H9 (cell line): ENCODE results near the gene RABGAP1L. TPM values are rescaled to one million over a fixed set of nuclear protein-coding genes. Genes with fewer than 3 reads are reported as not detected.

Experiments
- DNase-seq: peaks from one replicate; pipeline ENCODE4 v3.0.0-alpha.2; 2017
- H2AFZ ChIP-seq: one replicate; pipeline ENCODE4 v1.6.1; 2013; ENCODE audit warnings: mild to moderate bottlenecking, low read length, control low read depth, moderate library complexity
- H2AK5ac ChIP-seq: 2 replicates; pipeline ENCODE4 v1.6.1; 2013; ENCODE audit warnings: low read length, control low read depth, mixed read lengths; ENCODE audit not compliant: insufficient read length
- H2BK120ac ChIP-seq: one replicate; pipeline ENCODE4 v1.6.1; 2013; ENCODE audit warnings: low read depth, mild to moderate bottlenecking, low read length, control low read depth, inconsistent platforms; ENCODE audit not compliant: poor library complexity, severe bottlenecking
- H2BK12ac ChIP-seq: 2 replicates; pipeline ENCODE4 v1.6.1; 2013; ENCODE audit warnings: low read length, control low read depth, mixed read lengths, low read depth; ENCODE audit not compliant: insufficient read length
- H2BK15ac ChIP-seq: 2 replicates; pipeline ENCODE4 v1.6.1; 2013; ENCODE audit warnings: low read depth, low read length, control low read depth
- H2BK20ac ChIP-seq: one replicate; pipeline ENCODE4 v1.6.1; 2013; ENCODE audit warnings: low read depth, mild to moderate bottlenecking, low read length, control low read depth, inconsistent platforms; ENCODE audit not compliant: poor library complexity, severe bottlenecking
- H2BK5ac ChIP-seq: 2 replicates; pipeline ENCODE4 v1.6.1; 2013; ENCODE audit warnings: low read length, control low read depth, mixed read lengths; ENCODE audit not compliant: insufficient read length
- H3K14ac ChIP-seq: 2 replicates; pipeline ENCODE4 v1.6.1; 2013; ENCODE audit warnings: low read length, control low read depth; ENCODE audit not compliant: insufficient read depth
- H3K18ac ChIP-seq: 2 replicates; pipeline ENCODE4 v1.6.1; 2013; ENCODE audit warnings: low read depth, mild to moderate bottlenecking, mixed read lengths, low read length, control low read depth; ENCODE audit not compliant: insufficient read length
- H3K23ac ChIP-seq: 2 replicates; pipeline ENCODE4 v1.6.1; 2013; ENCODE audit warnings: low read length, control low read depth, mixed read lengths, low read depth; ENCODE audit not compliant: insufficient read length
- H3K23me2 ChIP-seq: 2 replicates; pipeline ENCODE4 v1.6.1; 2013; ENCODE audit warnings: low read depth, mild to moderate bottlenecking, mixed read lengths, low read length, control low read depth; ENCODE audit not compliant: insufficient read length, poor library complexity, severe bottlenecking
- H3K27ac ChIP-seq: 2 replicates; pipeline ENCODE4 v1.5.1; 2013; ENCODE audit warnings: low read length, control low read depth, mixed read lengths, low read depth; ENCODE audit not compliant: insufficient read length
- H3K27me3 ChIP-seq: 2 replicates; pipeline ENCODE4 v1.6.1; 2013; ENCODE audit warnings: low read length, control low read depth, inconsistent platforms; ENCODE audit not compliant: insufficient read depth
- H3K4ac ChIP-seq: 2 replicates; pipeline ENCODE4 v1.6.1; 2013; ENCODE audit warnings: low read depth, mild to moderate bottlenecking, control low read depth, inconsistent platforms, low read length, moderate library complexity
- H3K4me1 ChIP-seq: 2 replicates; pipeline ENCODE4 v1.6.1; 2013; ENCODE audit warnings: low read length, control low read depth, inconsistent platforms; ENCODE audit not compliant: insufficient read depth
- H3K4me2 ChIP-seq: 2 replicates; pipeline ENCODE4 v1.6.1; 2013; ENCODE audit warnings: low read length, control low read depth, mixed read lengths; ENCODE audit not compliant: insufficient read length, insufficient read depth
- H3K56ac ChIP-seq: 2 replicates; pipeline ENCODE4 v1.6.1; 2013; ENCODE audit warnings: low read depth, mild to moderate bottlenecking, mixed read lengths, low read length, control low read depth; ENCODE audit not compliant: insufficient read length
- H3K79me1 ChIP-seq: 2 replicates; pipeline ENCODE4 v1.6.1; 2013; ENCODE audit warnings: low read depth, mild to moderate bottlenecking, moderate library complexity, low read length, control low read depth, inconsistent platforms; ENCODE audit not compliant: insufficient read depth, poor library complexity, severe bottlenecking
- H3K79me2 ChIP-seq: 2 replicates; pipeline ENCODE4 v1.6.1; 2013; ENCODE audit warnings: low read length, control low read depth, inconsistent platforms; ENCODE audit not compliant: insufficient read depth
- H3K9ac ChIP-seq: 2 replicates; pipeline ENCODE4 v1.6.1; 2013; ENCODE audit warnings: low read length, control low read depth, mixed read lengths; ENCODE audit not compliant: insufficient read length; ENCODE audit errors: extremely low read depth
- H3K9me3 ChIP-seq: one replicate; pipeline ENCODE4 v1.6.1; 2013; ENCODE audit warnings: low read depth, low read length, inconsistent platforms; ENCODE audit not compliant: control insufficient read depth
- H3T11ph ChIP-seq: one replicate; pipeline ENCODE4 v1.6.1; 2013; ENCODE audit warnings: mild to moderate bottlenecking, low read length, control low read depth, inconsistent platforms
- H4K20me1 ChIP-seq: one replicate; pipeline ENCODE4 v1.6.1; 2013; ENCODE audit not compliant: control insufficient read depth, insufficient read length, insufficient read depth
- H4K5ac ChIP-seq: 2 replicates; pipeline ENCODE4 v1.6.1; 2013; ENCODE audit warnings: low read depth, mild to moderate bottlenecking, mixed read lengths, low read length, control low read depth; ENCODE audit not compliant: insufficient read length
- H4K8ac ChIP-seq: replicated peaks from 2 replicates; pipeline ENCODE4 v1.6.1; 2013; ENCODE audit warnings: low read length, control low read depth, mixed read lengths, low read depth; ENCODE audit not compliant: insufficient read length
- H4K91ac ChIP-seq: 2 replicates; pipeline ENCODE4 v1.6.1; 2013; ENCODE audit warnings: low read depth, mild to moderate bottlenecking, moderate library complexity, mixed read lengths, low read length, control low read depth; ENCODE audit not compliant: insufficient read length
- H3K27ac Mint-ChIP-seq, 3 experiments: 2 replicates in 2 of 3; 3 replicates in 1 of 3; pipeline ENCODE4 v1.8.0; 2020 to 2021; ENCODE audit warnings: mixed read lengths in 3 of 3, mild to moderate bottlenecking in 1 of 3, moderate library complexity in 1 of 3
- H3K27me3 Mint-ChIP-seq: 2 replicates; pipeline ENCODE4 v1.8.0; 2021; ENCODE audit warnings: low read depth, mild to moderate bottlenecking, moderate library complexity, mixed read lengths
- H3K36me3 Mint-ChIP-seq, 3 experiments: 2 replicates in 2 of 3; 3 replicates in 1 of 3; pipeline ENCODE4 v1.8.0; 2020 to 2021; ENCODE audit warnings: low read depth in 3 of 3, mixed read lengths in 3 of 3; ENCODE audit not compliant: insufficient read depth in 1 of 3
- H3K4me1 Mint-ChIP-seq, 2 experiments: 2 replicates each; pipeline ENCODE4 v1.8.0; 2020; ENCODE audit warnings: mixed read lengths in 2 of 2
- H3K4me3 Mint-ChIP-seq, 2 experiments: 2 replicates in 1 of 2; 3 replicates in 1 of 2; pipeline ENCODE4 v1.8.0; 2020 to 2021; ENCODE audit warnings: mild to moderate bottlenecking in 2 of 2, mixed read lengths in 2 of 2, moderate library complexity in 1 of 2
- H3K9me3 Mint-ChIP-seq, 2 experiments: 2 replicates in 1 of 2; 3 replicates in 1 of 2; pipeline ENCODE4 v1.8.0; 2020; ENCODE audit warnings: mild to moderate bottlenecking in 2 of 2, mixed read lengths in 2 of 2, moderate library complexity in 1 of 2
- CTCF ChIP-seq: fragments of 200-600 bp; sonication (generic); conservative IDR thresholded peaks from 3 replicates; pipeline ENCODE4 v1.8.0; 2021; ENCODE audit warnings: antibody characterized with exemption, mild to moderate bottlenecking
- WGBS: extraction: QIAGEN DNeasy Blood & Tissue Kit; methylation state at CpG from one replicate; pipeline ENCODE4 v1.1.7; 2013; ENCODE audit warnings: missing lambda C conversion rate, low lambda C conversion rate, mixed read lengths; ENCODE audit not compliant: insufficient read length; ENCODE audit errors: extremely low coverage; 5-methylcytosine and 5-hydroxymethylcytosine counted together
- total RNA-seq: library from RNA; stranded (reverse); gene quantifications from 2 replicates; pipeline ENCODE4 v1.2.1, GENCODE V29; 2021

RABGAP1L gene
- total RNA-seq, 1 experiment from 2014 or later, result 147 TPM

GRCh38 chr1:174626031-174627025 lies 467.0 kb downstream of the RABGAP1L start:
- Histone ChIP-seq H3K18ac (no peak overlapping the region), H3K9me3 (no peaks in the 10 kb centered on the region), H3K4me2 (no peak overlapping the region), H3K79me2 (no peaks in the 10 kb centered on the region), H2BK20ac (no peak overlapping the region), H4K5ac (no peak overlapping the region), H3K23me2 (no peaks in the 10 kb centered on the region), H4K20me1 (no peaks in the 10 kb centered on the region), H2AK5ac (no peak overlapping the region), H2AFZ (no peak overlapping the region), H2BK12ac (no peak overlapping the region), H2BK15ac (no peak overlapping the region), H3K4me1 (no peaks in the 10 kb centered on the region), H3K79me1 (no peaks in the 10 kb centered on the region), H2BK5ac (no peak overlapping the region), H3K27me3 (no peaks in the 10 kb centered on the region), H4K91ac (no peak overlapping the region), H3K56ac (no peak overlapping the region), H3T11ph (no peak overlapping the region), H4K8ac (no peak overlapping the region), H3K4ac (no peak overlapping the region), H2BK120ac (no peak overlapping the region), H3K14ac (no peak overlapping the region), H3K27ac (no peak overlapping the region), H3K23ac (no peak overlapping the region), H3K9ac (no peak overlapping the region)
- no peak for TF ChIP-seq CTCF
- Mint-ChIP-seq H3K36me3 (no peaks in the 10 kb centered on the region), H3K4me3 (no peak overlapping the region), H3K27ac (no peak overlapping the region), H3K9me3 (peaks cover under 1 to 4% of the 10 kb centered on the region in 2 experiments; a peak in 3 of 5 replicates), H3K27me3 (no peaks in the 10 kb centered on the region), H3K4me1 (no peaks in the 10 kb centered on the region)
- DNase-seq, result no peak
- no CpG with 5 or more reads among the region's 6 CpGs for WGBS
